Airway epithelial cell (primary cell): ENCODE measurements around the gene HLA-DQB1. TPM values are rescaled to one million over a fixed set of nuclear protein-coding genes. Genes with fewer than 3 reads are reported as not detected.

ENCODE experiments used
- total RNA-seq: library from RNA; depleted of rRNA; stranded (reverse); fragments of >200 nt; gene quantifications from 2 replicates; pipeline ENCODE4 v1.2.3, GENCODE V29; 2015

HLA-DQB1 gene
- total RNA-seq, result 0.21 and 2.0 TPM in 2 replicates

GRCh38 chr6:32666420-32667300 lies at the start of gene HLA-DQB1:
Gene HLA-DQB1 (minus strand): TSS chr6:32666657. CDS start chr6:32666607, 50 bp downstream.

GRCh38 chr6:32637219-32637880 lies 29.1 kb downstream of the HLA-DQB1 start, which contains the start of gene HLA-DQA1:
Gene HLA-DQA1 (plus strand): TSS chr6:32637406. CDS start chr6:32637459, 53 bp downstream.

Other genes starting within 250 kb of the HLA-DQB1 start
- gene HLA-DRA, start 226.8 kb downstream of the HLA-DQB1 start, total RNA-seq, result 0.35 TPM in 1 of 2 replicates, not detected in the other
- not detected in 2 replicates for gene HLA-DRB5, start 136.4 kb downstream of the HLA-DQB1 start, total RNA-seq
- 0.14 TPM in 1 of 2 replicates, not detected in the other for gene HLA-DRB1, start 76.8 kb downstream of the HLA-DQB1 start, total RNA-seq
- gene HLA-DQA1, start 29.3 kb downstream of the HLA-DQB1 start, total RNA-seq, result not detected in 2 replicates
- not detected in 2 replicates for gene HLA-DQA2, start 74.7 kb upstream of the HLA-DQB1 start, total RNA-seq
- gene HLA-DQB2, start 96.9 kb upstream of the HLA-DQB1 start, total RNA-seq, result not detected in 2 replicates
- gene HLA-DOB, start 150.3 kb upstream of the HLA-DQB1 start, total RNA-seq, result 1.5 and 2.2 TPM in 2 replicates
- gene TAP2, start 172.1 kb upstream of the HLA-DQB1 start, total RNA-seq, result 16.2 and 16.4 TPM in 2 replicates
- 18.8 and 20.0 TPM in 2 replicates for gene PSMB8, start 177.4 kb upstream of the HLA-DQB1 start, total RNA-seq
- gene TAP1, start 187.0 kb upstream of the HLA-DQB1 start, total RNA-seq, result 27.2 and 28.7 TPM in 2 replicates
- gene PSMB9, start 187.5 kb upstream of the HLA-DQB1 start, total RNA-seq, result 1.6 and 4.5 TPM in 2 replicates